GM12878 (cell line): Measurements from ENCODE around the gene GIPC1. TPM values are rescaled to one million over a fixed set of nuclear protein-coding genes. Genes with fewer than 3 reads are reported as not detected.
A peak's percentile ranks its signal among the peaks of the same experiment; 100 is the strongest.

Source experiments
- ATAC-seq: fragments of 200-7000 bp; cut with Tn5 transposase; 3 replicates; pipeline ENCODE4 v1.9.1; 2020; ENCODE audit warnings: mild to moderate bottlenecking, moderate library complexity
- BruUV-seq: library from RNA; stranded (reverse); fragments of 400-500 nt; replicated peaks from 2 replicates; lab custom pipeline; 2021; lab: Mats Ljungman, UMichigan
- CTCF ChIA-PET: fragments of 300-600 bp; sonication (Branson Sonifier 250); formaldehyde crosslinking; extraction: SDS; loops from one replicate; lab custom pipeline; 2021; ENCODE audit warnings: inconsistent platforms; lab: Yijun Ruan, JAX
- POLR2A ChIA-PET: fragments of 350-600 bp; formaldehyde crosslinking; extraction: SDS; loops from one replicate; lab custom pipeline; 2021; ENCODE audit warnings: inconsistent platforms; lab: Charles Lee
- RAD21 ChIA-PET: fragments of 300-600 bp; sonication (Branson Sonifier 250); formaldehyde crosslinking; loops from one replicate; lab custom pipeline; 2023; ENCODE audit warnings: antibody characterized with exemption; ENCODE audit not compliant: unreplicated experiment; lab: Charles Lee
- SMC1A ChIA-PET: fragments of 300-600 bp; sonication (Branson Sonifier 250); formaldehyde crosslinking; loops from one replicate; lab custom pipeline; 2023; ENCODE audit not compliant: unreplicated experiment, uncharacterized antibody; lab: Charles Lee
- DNase-seq: peaks from one replicate; pipeline ENCODE4 v3.0.0-alpha.2; 2011; ENCODE audit warnings: low read depth, low spot score
- FAIRE-seq: peaks from 3 replicates; lab custom pipeline; 2011; peaks lifted over from hg19 to GRCh38; lab: Jason Lieb, UNC
- H2AFZ ChIP-seq: 2 replicates; pipeline ENCODE4 v1.6.0; 2011; ENCODE audit warnings: low read depth, low read length, control low read depth; ENCODE audit not compliant: control insufficient read depth
- H3K27ac ChIP-seq: 2 replicates; pipeline ENCODE4 v1.5.1; 2011; ENCODE audit warnings: control low read depth; ENCODE audit not compliant: control insufficient read depth, insufficient read depth
- H3K27me3 ChIP-seq, 2 experiments: replicated peaks in 1 of 2; 2 replicates each; pipeline versions ENCODE4 v1.6.0 to v1.6.1; 2011; ENCODE audit warnings: low read length in 1 of 2; ENCODE audit not compliant: control insufficient read depth in 2 of 2, insufficient read depth in 2 of 2
- H3K36me3 ChIP-seq, 2 experiments: 2 replicates each; pipeline ENCODE4 v1.5.1; 2011; ENCODE audit warnings: low read length in 1 of 2; ENCODE audit not compliant: control insufficient read depth in 2 of 2, insufficient read depth in 2 of 2
- H3K4me1 ChIP-seq: 2 replicates; pipeline ENCODE4 v1.6.1; 2011; ENCODE audit warnings: mild to moderate bottlenecking, low read length, moderate library complexity, mixed read lengths; ENCODE audit not compliant: control insufficient read depth, insufficient read depth
- H3K4me2 ChIP-seq: 2 replicates; pipeline ENCODE4 v1.6.0; 2011; ENCODE audit warnings: control low read depth; ENCODE audit not compliant: control insufficient read depth, insufficient read depth
- H3K4me3 ChIP-seq: fragments of 200-600 bp; sonication (generic); 2 replicates; pipeline ENCODE4 v1.5.1; 2016
- H3K79me2 ChIP-seq: 2 replicates; pipeline ENCODE4 v1.6.0; 2011; ENCODE audit warnings: low read length; ENCODE audit not compliant: control insufficient read depth, insufficient read depth
- H3K9ac ChIP-seq: 2 replicates; pipeline ENCODE4 v1.8.0; 2011; ENCODE audit warnings: low read length, control low read depth, mixed read lengths; ENCODE audit not compliant: control insufficient read depth, insufficient read depth
- H3K9me3 ChIP-seq: replicated peaks from 3 replicates; pipeline ENCODE4 v1.5.1; 2011; ENCODE audit warnings: mild to moderate bottlenecking, low read length; ENCODE audit not compliant: control insufficient read depth, insufficient read depth
- H4K20me1 ChIP-seq: 2 replicates; pipeline ENCODE4 v1.6.0; 2011; ENCODE audit not compliant: control insufficient read depth, insufficient read depth
- BACH1 ChIP-seq: fragments of 450-650 bp; IDR thresholded peaks from 2 replicates; pipeline ENCODE4 v1.6.1; 2017; ENCODE audit warnings: mild to moderate bottlenecking, borderline replicate concordance
- CBX5 ChIP-seq: sonication (generic); IDR thresholded peaks from 2 replicates; pipeline ENCODE4 v1.6.1; 2016; ENCODE audit warnings: low read depth, moderate library complexity, mild to moderate bottlenecking, inconsistent platforms
- ESRRA ChIP-seq: IDR thresholded peaks from 2 replicates; pipeline ENCODE4 v1.6.1; 2012; ENCODE audit warnings: mild to moderate bottlenecking, low read length, improper control_type of control experiment
- EZH2 ChIP-seq: IDR thresholded peaks from 2 replicates; pipeline ENCODE4 v1.6.1; 2012; ENCODE audit warnings: low read depth, mild to moderate bottlenecking, control low read depth, inconsistent platforms, low read length, borderline replicate concordance; ENCODE audit not compliant: control insufficient read depth
- FOS ChIP-seq: IDR thresholded peaks from 3 replicates; pipeline ENCODE4 v1.6.1; 2011; ENCODE audit warnings: borderline replicate concordance; ENCODE audit not compliant: insufficient read length; ENCODE audit errors: extremely low read depth
- GABPA ChIP-seq: IDR thresholded peaks from 2 replicates; pipeline ENCODE4 v1.6.1; 2014; ENCODE audit warnings: antibody characterized with exemption, low read depth, mild to moderate bottlenecking, inconsistent platforms
- HCFC1 ChIP-seq: fragments of 150-350 bp; IDR thresholded peaks from 2 replicates; pipeline ENCODE4 v1.6.1; 2014; ENCODE audit warnings: low read length
- KDM1A ChIP-seq: fragments of 200-600 bp; sonication (generic); IDR thresholded peaks from 2 replicates; pipeline ENCODE4 v1.6.1; 2016; ENCODE audit warnings: borderline replicate concordance
- NFIC ChIP-seq: IDR thresholded peaks from 2 replicates; pipeline ENCODE4 v1.6.1; 2012; ENCODE audit warnings: low read depth, mild to moderate bottlenecking, inconsistent platforms, low read length, moderate library complexity
- NFXL1 ChIP-seq: fragments of 450-650 bp; IDR thresholded peaks from 2 replicates; pipeline ENCODE4 v1.6.1; 2017; ENCODE audit warnings: antibody characterized with exemption, mild to moderate bottlenecking, borderline replicate concordance
- NFYA ChIP-seq: IDR thresholded peaks from 2 replicates; pipeline ENCODE4 v1.6.1; 2011; ENCODE audit warnings: low read depth, mild to moderate bottlenecking, low read length, improper control_type of control experiment, borderline replicate concordance
- PAX8 ChIP-seq: fragments of 450-650 bp; IDR thresholded peaks from 2 replicates; pipeline ENCODE4 v1.6.1; 2017; ENCODE audit warnings: mild to moderate bottlenecking, moderate library complexity
- POLR2AphosphoS2 ChIP-seq: IDR thresholded peaks from 2 replicates; pipeline ENCODE4 v1.6.1; 2011; ENCODE audit warnings: low read depth, mild to moderate bottlenecking, low read length, improper control_type of control experiment, moderate library complexity
- RB1 ChIP-seq: fragments of 450-650 bp; formaldehyde crosslinking; IDR thresholded peaks from 2 replicates; pipeline ENCODE4 v1.6.1; 2017; ENCODE audit warnings: mild to moderate bottlenecking, borderline replicate concordance
- RUNX3 ChIP-seq: IDR thresholded peaks from 2 replicates; pipeline ENCODE4 v1.6.1; 2012; ENCODE audit warnings: low read length, inconsistent platforms
- SUPT20H ChIP-seq: IDR thresholded peaks from 2 replicates; pipeline ENCODE4 v1.6.1; 2011; ENCODE audit warnings: low read depth, mild to moderate bottlenecking, low read length, moderate library complexity, borderline replicate concordance; ENCODE audit not compliant: control insufficient read depth
- SUZ12 ChIP-seq: fragments of 200-600 bp; sonication (generic); IDR thresholded peaks from one replicate; pipeline ENCODE4 v1.6.1; 2018; ENCODE audit warnings: antibody characterized with exemption, mild to moderate bottlenecking; ENCODE audit not compliant: unreplicated experiment
- TAF1 ChIP-seq: IDR thresholded peaks from 2 replicates; pipeline ENCODE4 v1.6.1; 2011; ENCODE audit warnings: mild to moderate bottlenecking, low read depth, low read length, borderline replicate concordance
- ZBTB4 ChIP-seq: fragments of 450-650 bp; formaldehyde crosslinking; IDR thresholded peaks from 2 replicates; pipeline ENCODE4 v1.4.0; 2022; ENCODE audit warnings: mild to moderate bottlenecking, moderate library complexity
- ZNF217 ChIP-seq: fragments of 450-650 bp; IDR thresholded peaks from 2 replicates; pipeline ENCODE4 v1.6.1; 2017; ENCODE audit warnings: antibody characterized with exemption, mild to moderate bottlenecking
- WGBS: methylation state at CpG from one replicate; pipeline ENCODE4 v1.1.6; 2016; ENCODE audit warnings: low lambda C conversion rate; ENCODE audit not compliant: insufficient replicate concordance, insufficient coverage; ENCODE audit errors: missing lambda C conversion rate; 5-methylcytosine and 5-hydroxymethylcytosine counted together
- in situ Hi-C: fragments of 300-500 bp; cut with MboI; formaldehyde crosslinking; loops from 9 replicates; pipeline ENCODE4 v1.14.3; 2018; ENCODE audit warnings: mixed read lengths
- intact Hi-C: fragments of 100-400 bp; cut with micrococcal nuclease; formaldehyde crosslinking; loops from one replicate; pipeline ENCODE4 v1.14.2; 2022; ENCODE audit not compliant: unreplicated experiment
- polyA plus RNA-seq, 11 experiments: library from polyadenylated mRNA; depleted of rRNA in 4 of 11; unstranded in 6 of 11; stranded (reverse) in 5 of 11; fragments of >200 nt; fragmentation: Nextera tagmentation in 4 of 11; fragmentation: Illumina TruSeq in 1 of 11; extraction: Ambion mirVana in 4 of 11; extraction: Trizol in 1 of 11; gene quantifications; 1 replicate in 1 of 11; 2 replicates in 10 of 11; pipeline versions ENCODE4 v1.2.1 to v1.2.3, GENCODE V29; 2011 to 2016; ENCODE audit warnings: inconsistent platforms in 2 of 11, missing spikeins in 2 of 11, low read depth in 1 of 11
- total RNA-seq, 4 experiments: library from RNA; depleted of rRNA in 3 of 4; stranded (reverse); fragments of >200 nt in 3 of 4; fragmentation: Illumina TruSeq in 1 of 4; extraction: Trizol in 1 of 4; gene quantifications; 2 replicates each; pipeline versions ENCODE4 v1.2.1 to v1.2.3, GENCODE V29; 2013 to 2021
- TF ChIP-seq, protein P1 (sequence below): fragments of 450-650 bp; IDR thresholded peaks from 2 replicates; pipeline ENCODE4 v1.6.1; 2017; ENCODE audit warnings: low read depth, mild to moderate bottlenecking, moderate library complexity

Gene GIPC1
- total and polyA plus RNA-seq, 10 of the 15 experiments (the other 5 are each of a cell fraction or from before 2014, with no cell fraction given) = 0.47 to 24.1 (median 13.6) TPM

DNA sequence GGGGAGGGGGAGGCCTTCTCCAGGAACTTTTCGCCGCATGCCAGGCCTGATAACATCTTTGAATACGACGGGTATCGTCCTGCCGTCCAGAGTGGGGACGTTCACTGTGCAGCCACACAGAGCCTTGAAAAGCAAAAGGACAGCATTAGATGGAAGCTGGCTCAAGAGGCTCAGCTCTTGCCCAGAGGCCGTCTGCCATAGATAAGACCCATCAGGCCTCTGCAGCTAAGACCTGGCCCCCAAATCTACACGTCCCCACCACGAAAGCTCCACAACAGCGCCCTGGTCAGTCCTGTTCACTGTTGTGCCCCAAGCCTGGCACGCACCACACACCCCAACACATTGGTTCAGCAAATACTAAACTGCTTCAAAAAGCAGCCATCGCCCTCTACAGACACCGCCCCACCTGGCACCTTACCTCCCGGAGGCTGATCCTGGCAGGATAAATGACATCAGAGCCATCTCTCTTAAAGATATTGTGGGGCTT is 20.2 kb upstream of the GIPC1 start:
- ChIA-PET POLR2A (interaction anchor here (0.6 kb wide), 1 partner anchor 17 kb away, joined by 5 read pairs; no protein-coding TSS in a partner anchor), CTCF (interaction anchor here (0.9 to 4.9 kb wide), 4 partner anchors 10 to 58 kb away, joined by 3 to 41 read pairs (median 7); no protein-coding TSS in a partner anchor), RAD21 (no interaction called here), SMC1A (interaction anchor here (0.8 to 1.3 kb wide), 2 partner anchors 11 to 156 kb away, joined by 4 read pairs; no protein-coding TSS in a partner anchor)
- in situ Hi-C loops (no loop called here), intact Hi-C loops (no loop called here)
- H3K36me3 ChIP-seq = peaks cover 3 to 12% of the 10 kb centered on the region in 2 experiments; a peak in 3 of 4 replicates
- peak overlapping the region; percentile 90 for H3K4me2 ChIP-seq
- no peak overlapping the region for H3K27ac ChIP-seq
- H3K4me3 ChIP-seq = peak overlapping the region; percentile 95
- ATAC-seq (no peak), DNase-seq (no peak), FAIRE-seq (no peak)
- peaks cover 30% of the 10 kb centered on the region for H3K79me2 ChIP-seq
- WGBS = 88% methylated on average over 15 of the region's 15 CpGs
- peak overlapping the region; percentile 80; the same call in 1 of the 2 replicates for H3K9ac ChIP-seq
- BruUV-seq = no TSS peak
- H4K20me1 ChIP-seq = peaks cover 3% of the 10 kb centered on the region; the same call in 1 of the 2 replicates
- no peak overlapping the region for H2AFZ ChIP-seq
- H3K27me3 ChIP-seq = no peaks in the 10 kb centered on the region
- H3K4me1 ChIP-seq = peaks cover 9% of the 10 kb centered on the region
- H3K9me3 ChIP-seq = no peaks in the 10 kb centered on the region
- TF ChIP-seq SUZ12 = no peak
- TF ChIP-seq EZH2 = no peak
- TF ChIP-seq CBX5 = no peak
- TF ChIP-seq SUPT20H = no peak
- no peak for TF ChIP-seq PAX8
- no peak for TF ChIP-seq NFIC
- TF ChIP-seq NFXL1 = no peak
- no peak for TF ChIP-seq FOS
- no peak for TF ChIP-seq ESRRA
- TF ChIP-seq HCFC1 = no peak
- TF ChIP-seq ZNF217 = no peak
- TF ChIP-seq RUNX3 = no peak
- no peak for TF ChIP-seq POLR2AphosphoS2
- TF ChIP-seq, protein P1, sequence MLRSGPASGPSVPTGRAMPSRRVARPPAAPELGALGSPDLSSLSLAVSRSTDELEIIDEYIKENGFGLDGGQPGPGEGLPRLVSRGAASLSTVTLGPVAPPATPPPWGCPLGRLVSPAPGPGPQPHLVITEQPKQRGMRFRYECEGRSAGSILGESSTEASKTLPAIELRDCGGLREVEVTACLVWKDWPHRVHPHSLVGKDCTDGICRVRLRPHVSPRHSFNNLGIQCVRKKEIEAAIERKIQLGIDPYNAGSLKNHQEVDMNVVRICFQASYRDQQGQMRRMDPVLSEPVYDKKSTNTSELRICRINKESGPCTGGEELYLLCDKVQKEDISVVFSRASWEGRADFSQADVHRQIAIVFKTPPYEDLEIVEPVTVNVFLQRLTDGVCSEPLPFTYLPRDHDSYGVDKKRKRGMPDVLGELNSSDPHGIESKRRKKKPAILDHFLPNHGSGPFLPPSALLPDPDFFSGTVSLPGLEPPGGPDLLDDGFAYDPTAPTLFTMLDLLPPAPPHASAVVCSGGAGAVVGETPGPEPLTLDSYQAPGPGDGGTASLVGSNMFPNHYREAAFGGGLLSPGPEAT = no peak
- TF ChIP-seq KDM1A = no peak
- no peak for TF ChIP-seq TAF1
- no peak for TF ChIP-seq GABPA
- no peak for TF ChIP-seq NFYA
- no peak for TF ChIP-seq RB1
- TF ChIP-seq BACH1 = peak; percentile 39; the same call in 1 of the 2 replicates
- TF ChIP-seq ZBTB4 (CRISPR knock-in tag) = peak; percentile 4; the same call in 1 of the 2 replicates
